Upper lobe of left lung (tissue), 6 donors: ENCODE data around the gene ZNF574. TPM values are rescaled to one million over a fixed set of nuclear protein-coding genes. Genes with fewer than 3 reads are reported as not detected.

Source experiments
- ATAC-seq, 2 donors: fragments of 200-7000 bp; cut with Tn5 transposase; one replicate each; pipeline ENCODE4 v1.9.1; 2022; ENCODE audit warnings: mild to moderate bottlenecking in 2 of 2, moderate library complexity in 2 of 2; ENCODE audit not compliant: low FRiP score in 2 of 2
- DNase-seq, 2 donors: peaks; one replicate each; pipeline ENCODE4 v3.0.0-alpha.2; 2019 to 2020
- H3K27ac ChIP-seq, 4 donors: fragments of 200-600 bp; sonication (generic); one replicate each; pipeline ENCODE4 v1.5.1; 2016 to 2019
- H3K27me3 ChIP-seq, 4 donors: fragments of 200-600 bp; sonication (generic); one replicate each; pipeline ENCODE4 v1.5.1; 2017 to 2019
- H3K36me3 ChIP-seq, 4 donors: fragments of 200-600 bp; sonication (generic); one replicate each; pipeline ENCODE4 v1.5.1; 2016 to 2019
- H3K4me1 ChIP-seq, 4 donors: fragments of 200-600 bp; sonication (generic); one replicate each; pipeline ENCODE4 v1.5.1; 2018 to 2019
- H3K4me3 ChIP-seq, 4 donors: fragments of 200-600 bp; sonication (generic); one replicate each; pipeline ENCODE4 v1.5.1; 2017 to 2019; ENCODE audit warnings: mild to moderate bottlenecking in 2 of 4, moderate library complexity in 1 of 4
- H3K9me3 ChIP-seq, 4 donors: fragments of 200-600 bp; sonication (generic); one replicate each; pipeline ENCODE4 v1.5.1; 2018 to 2019
- CTCF ChIP-seq, 6 experiments: fragments of 450-650 bp in 4 of 6; fragments of 200-600 bp in 2 of 6; sonication (generic) in 2 of 6; IDR thresholded peaks; one replicate each; pipeline ENCODE4 v1.5.1; 2016 to 2019; ENCODE audit warnings: antibody characterized with exemption in 6 of 6
- EP300 ChIP-seq, 4 donors: sonication (generic); formaldehyde crosslinking; IDR thresholded peaks; one replicate each; pipeline ENCODE4 v1.5.1; 2017; ENCODE audit warnings: antibody characterized with exemption in 4 of 4, control low read depth in 2 of 4
- POLR2A ChIP-seq, 4 donors: fragments of 450-650 bp; IDR thresholded peaks; one replicate each; pipeline ENCODE4 v1.5.1; 2016 to 2017; ENCODE audit warnings: antibody characterized with exemption in 4 of 4, mild to moderate bottlenecking in 2 of 4
- POLR2AphosphoS5 ChIP-seq, 2 donors: sonication (generic); formaldehyde crosslinking; IDR thresholded peaks; one replicate each; pipeline ENCODE4 v1.5.1; 2017; ENCODE audit warnings: antibody characterized with exemption in 2 of 2
- WGBS, 2 donors: methylation state at CpG; one replicate each; pipeline ENCODE4 v1.1.5; 2017 to 2018; 5-methylcytosine and 5-hydroxymethylcytosine counted together
- total RNA-seq, 6 donors: library from RNA; depleted of rRNA in 4 of 6; stranded (reverse); fragments of >200 nt in 4 of 6; gene quantifications; one replicate each; pipeline versions ENCODE4 v1.1.0 to v1.2.1, GENCODE V29; 2016 to 2021
- donor health status: DM: no; HTN: no; CAD: no; lungs with moderate emphysema.
- donor health status: DM: no; HTN: yes; CAD: no; lungs with severe emphysema.

Gene ZNF574
- total RNA-seq, 6 donors from 2014 or later, result 9.2 to 26.4 (median 13.3) TPM

- no peak overlapping the region for H3K27ac ChIP-seq
- H3K36me3 ChIP-seq, result no peaks in the 10 kb centered on the region
- 36 to 52% methylated on average over 5 to 8 of the region's 9 CpGs for WGBS, 2 donors
- H3K9me3 ChIP-seq, result no peaks in the 10 kb centered on the region
- peaks cover 3 to 11% (median 6%) of the 10 kb centered on the region in 4 donors for H3K4me1 ChIP-seq
- TF ChIP-seq POLR2AphosphoS5 (IDR thresholded peaks at IDR 0.05) (no peak), EP300 (IDR thresholded peaks at IDR 0.05) (no peak), CTCF (IDR thresholded peaks at IDR 0.05) (no peak), POLR2A (IDR thresholded peaks at IDR 0.05) (no peak)
- H3K4me3 ChIP-seq, result no peak overlapping the region
- DNase-seq, result no peak
- peaks cover 0 to 22% (median 5%) of the 10 kb centered on the region in 4 donors for H3K27me3 ChIP-seq
- no peak for ATAC-seq
Measured at GRCh38 chr19:42066075-42066754, 9.8 kb upstream of the ZNF574 start.

GRCh38 chr19:42067315-42067888 is 8.6 kb upstream of the ZNF574 start:
- peak in 1 of 2 donors; percentile 16 for ATAC-seq
- WGBS, 2 donors, result 71 to 79% methylated on average over 6 of the region's 6 CpGs
- TF ChIP-seq EP300 (IDR thresholded peaks at IDR 0.05) (no peak), CTCF (IDR thresholded peaks at IDR 0.05) (no peak), POLR2AphosphoS5 (IDR thresholded peaks at IDR 0.05) (no peak), POLR2A (IDR thresholded peaks at IDR 0.05) (no peak)

GRCh38 chr19:42068361-42068755 is 7.6 kb upstream of the ZNF574 start:
- ATAC-seq (no peak), DNase-seq (no peak)
- Histone ChIP-seq H3K4me3 (no peak overlapping the region), H3K4me1 (peaks cover 3 to 11% (median 6%) of the 10 kb centered on the region in 4 donors), H3K36me3 (no peaks in the 10 kb centered on the region), H3K9me3 (no peaks in the 10 kb centered on the region), H3K27me3 (peaks cover 0 to 22% (median 5%) of the 10 kb centered on the region in 4 donors), H3K27ac (no peak overlapping the region)
- no peak for TF ChIP-seq POLR2A (IDR thresholded peaks at IDR 0.05)
- TF ChIP-seq EP300 (IDR thresholded peaks at IDR 0.05), result no peak
- no peak for TF ChIP-seq CTCF (IDR thresholded peaks at IDR 0.05)
- no peak for TF ChIP-seq POLR2AphosphoS5 (IDR thresholded peaks at IDR 0.05)
- 38 to 46% methylated on average over 8 of the region's 8 CpGs for WGBS, 2 donors

More at GRCh38 chr19:42067315-42067888, 8.6 kb upstream of the ZNF574 start:
- peaks cover 0 to 22% (median 5%) of the 10 kb centered on the region in 4 donors for H3K27me3 ChIP-seq
- H3K27ac ChIP-seq, result no peak overlapping the region
- no peaks in the 10 kb centered on the region for H3K36me3 ChIP-seq
- H3K4me1 ChIP-seq, result peaks cover 3 to 11% (median 6%) of the 10 kb centered on the region in 4 donors
- H3K9me3 ChIP-seq, result no peaks in the 10 kb centered on the region
- no peak overlapping the region for H3K4me3 ChIP-seq
- DNase-seq, result no peak

GRCh38 chr19:42068756-42069571 is 7.0 kb upstream of the ZNF574 start:
- DNase-seq (peak in 1 of 2 donors; percentile 53), ATAC-seq (no peak)
- TF ChIP-seq POLR2AphosphoS5 (IDR thresholded peaks at IDR 0.05), result no peak
- no peak for TF ChIP-seq POLR2A (IDR thresholded peaks at IDR 0.05)
- no peak for TF ChIP-seq CTCF (IDR thresholded peaks at IDR 0.05)
- no peak for TF ChIP-seq EP300 (IDR thresholded peaks at IDR 0.05)
- H3K4me3 ChIP-seq, result peak overlapping the region in 2 of 4 donors; percentile 2 to 17
- H3K27me3 ChIP-seq, result peaks cover 0 to 22% (median 5%) of the 10 kb centered on the region in 4 donors
- H3K27ac ChIP-seq, result no peak overlapping the region
- H3K4me1 ChIP-seq, result peaks cover 3 to 11% (median 6%) of the 10 kb centered on the region in 4 donors
- WGBS, 2 donors, result 17 to 21% methylated on average over 22 to 23 of the region's 29 CpGs
- no peaks in the 10 kb centered on the region for H3K9me3 ChIP-seq
- H3K36me3 ChIP-seq, result no peaks in the 10 kb centered on the region
